ENCODE data around the gene TYMS. TPM values are rescaled to one million over a fixed set of nuclear protein-coding genes. Genes with fewer than 3 reads are reported as not detected.

Gene TYMS
- total RNA-seq, 1 donor from 2014 or later = 1.8 TPM

GRCh38 chr18:697800-698199 lies 40.3 kb downstream of the TYMS start:
- ATAC-seq (no peak), DNase-seq (ENCODE audit: low spot score) (no peak)
- intact Hi-C loops (cut with DNase I) = no loop called here

GRCh38 chr18:703213-703967 lies 45.9 kb downstream of the TYMS start:
- ATAC-seq (peak; percentile 72), DNase-seq (ENCODE audit: low spot score) (no peak)
- intact Hi-C loops (cut with DNase I) = no loop called here

GRCh38 chr18:706405-706804 lies 49.0 kb downstream of the TYMS start:
- intact Hi-C loops (cut with DNase I) = no loop called here
- ATAC-seq = no peak
- no peak for DNase-seq (ENCODE audit: low spot score)

- no peak for DNase-seq (ENCODE audit: low spot score)
- ATAC-seq = no peak
- intact Hi-C loops (cut with DNase I) = no loop called here
Measured at GRCh38 chr18:708096-708495, 50.6 kb downstream of the TYMS start.

- no peak for DNase-seq (ENCODE audit: low spot score)
- intact Hi-C loops (cut with DNase I) = no loop called here
- no peak for ATAC-seq
Measured at GRCh38 chr18:709771-710170, 52.3 kb downstream of the TYMS start.

- ATAC-seq = no peak
- DNase-seq (ENCODE audit: low spot score) = no peak
- intact Hi-C loops (cut with DNase I) = no loop called here
Measured at GRCh38 chr18:710418-711300, 53.2 kb downstream of the TYMS start.

- ATAC-seq = peak; percentile 47
- intact Hi-C loops (cut with DNase I) = no loop called here
- DNase-seq (ENCODE audit: low spot score) = no peak
Measured at GRCh38 chr18:711310-711656, 53.8 kb downstream of the TYMS start.

- intact Hi-C loops (cut with DNase I) = no loop called here
Measured at GRCh38 chr18:711657-712400, 54.4 kb downstream of the TYMS start.

GRCh38 chr18:712401-713134 lies 55.1 kb downstream of the TYMS start, which contains the start of gene ENOSF1:
Gene ENOSF1 (minus strand): TSS chr18:712630. CDS start chr18:712587, 43 bp downstream.
- ATAC-seq (peak; percentile 91), DNase-seq (ENCODE audit: low spot score) (peak; percentile 90)
- intact Hi-C loops (cut with DNase I) = no loop called here

More at GRCh38 chr18:711657-712400, 54.4 kb downstream of the TYMS start:
- ATAC-seq (peak; percentile 87), DNase-seq (ENCODE audit: low spot score) (peak; percentile 88)

- intact Hi-C loops (cut with DNase I) = no loop called here
- no peak for ATAC-seq
- no peak for DNase-seq (ENCODE audit: low spot score)
Measured at GRCh38 chr18:713135-713490, 55.7 kb downstream of the TYMS start.

- DNase-seq (ENCODE audit: low spot score) = no peak
- no peak for ATAC-seq
- intact Hi-C loops (cut with DNase I) = no loop called here
Measured at GRCh38 chr18:715626-716025, 58.2 kb downstream of the TYMS start.

GRCh38 chr18:717003-717402 lies 59.5 kb downstream of the TYMS start:
- DNase-seq (ENCODE audit: low spot score) (no peak), ATAC-seq (no peak)
- intact Hi-C loops (cut with DNase I) = no loop called here

Other genes starting within 250 kb of the TYMS start
- gene COLEC12, start 157.0 kb upstream of the TYMS start, total RNA-seq = 19.3 TPM
- gene CETN1, start 77.3 kb upstream of the TYMS start, total RNA-seq = not detected
- gene CLUL1, start 60.7 kb upstream of the TYMS start, total RNA-seq = not detected
- 81.3 TPM for gene ENOSF1, start 55.0 kb downstream of the TYMS start, total RNA-seq
- 31.3 TPM for gene YES1, start 154.6 kb downstream of the TYMS start, total RNA-seq
- gene ADCYAP1, start 247.2 kb downstream of the TYMS start, total RNA-seq = 0.27 TPM

Data from sciatic nerve (tissue), 2 donors.